ENCODE data around the gene IL27RA.

GRCh38 chr19:14061081-14061749 is 29.7 kb downstream of the IL27RA start:
- TF ChIP-seq EZH2 (IDR thresholded peaks at IDR 0.05) (no peak), POLR2AphosphoS5 (IDR thresholded peaks at IDR 0.05; ENCODE audit: borderline replicate concordance, low read depth, low read length) (no peak)
